Right kidney (tissue), 1 donor: ENCODE results near the gene SSR4.

Experiments
- DNase-seq: peaks from one replicate; pipeline ENCODE4 v3.0.0-alpha.2; 2016

SSR4 gene

DNA sequence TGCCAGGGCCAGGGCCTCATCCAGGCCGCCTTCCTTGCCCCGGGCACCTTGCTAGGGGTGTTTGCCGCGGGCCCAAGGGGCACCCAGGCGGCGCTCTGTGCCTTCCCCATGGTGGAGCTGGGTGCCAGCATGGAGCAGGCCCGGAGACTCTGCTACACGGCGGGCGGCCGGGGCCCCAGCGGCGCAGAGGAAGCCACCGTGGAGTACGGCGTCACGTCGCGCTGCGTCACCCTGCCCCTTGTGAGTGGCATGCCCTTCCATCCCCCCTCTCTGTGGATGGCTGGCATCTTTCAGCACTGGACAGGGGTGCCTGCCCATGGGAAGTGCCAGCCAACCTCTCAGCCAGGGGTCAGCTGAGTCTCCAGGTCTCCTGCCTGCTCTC lies 26.8 kb upstream of the SSR4 start:
- no peak for DNase-seq

DNA sequence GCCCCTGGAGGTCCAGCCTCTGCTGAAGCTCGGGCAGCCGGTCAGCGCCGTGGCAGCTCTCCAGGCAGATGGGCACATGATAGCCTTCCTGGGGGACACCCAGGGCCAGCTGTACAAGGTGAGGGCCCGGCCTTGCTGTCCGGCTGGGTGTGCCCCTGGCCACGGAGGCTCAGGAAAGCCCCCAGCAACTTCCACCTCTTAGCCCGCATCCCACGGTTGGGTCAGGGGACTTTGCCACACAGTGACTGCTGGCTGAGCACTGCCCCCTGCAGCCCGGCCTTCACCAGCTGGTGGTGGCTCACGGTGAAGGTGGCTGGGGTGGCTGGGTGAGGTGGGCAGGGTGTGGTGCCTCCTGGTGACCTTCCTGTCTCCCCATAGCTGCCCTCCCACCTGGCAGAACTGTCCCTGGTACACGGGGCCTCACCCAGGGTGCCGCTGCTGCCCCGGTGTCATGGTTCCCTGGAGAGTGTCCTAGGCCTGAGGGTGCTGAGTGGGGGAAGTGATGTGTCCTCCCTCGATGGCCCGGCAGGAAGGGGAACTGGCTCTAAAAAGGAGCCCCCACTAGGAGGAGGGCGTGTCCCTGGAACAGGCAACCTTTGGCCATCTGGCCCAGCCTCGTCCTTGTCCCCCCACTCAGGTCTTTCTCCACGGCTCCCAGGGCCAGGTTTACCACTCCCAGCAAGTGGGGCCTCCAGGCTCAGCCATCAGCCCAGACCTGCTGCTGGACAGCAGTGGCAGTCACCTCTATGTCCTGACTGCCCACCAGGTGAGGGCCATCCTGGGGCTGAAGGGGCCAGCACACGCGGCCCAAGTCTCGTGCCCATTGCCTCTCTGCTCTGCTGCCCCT lies 25.9 kb upstream of the SSR4 start:
- DNase-seq, result no peak

DNA sequence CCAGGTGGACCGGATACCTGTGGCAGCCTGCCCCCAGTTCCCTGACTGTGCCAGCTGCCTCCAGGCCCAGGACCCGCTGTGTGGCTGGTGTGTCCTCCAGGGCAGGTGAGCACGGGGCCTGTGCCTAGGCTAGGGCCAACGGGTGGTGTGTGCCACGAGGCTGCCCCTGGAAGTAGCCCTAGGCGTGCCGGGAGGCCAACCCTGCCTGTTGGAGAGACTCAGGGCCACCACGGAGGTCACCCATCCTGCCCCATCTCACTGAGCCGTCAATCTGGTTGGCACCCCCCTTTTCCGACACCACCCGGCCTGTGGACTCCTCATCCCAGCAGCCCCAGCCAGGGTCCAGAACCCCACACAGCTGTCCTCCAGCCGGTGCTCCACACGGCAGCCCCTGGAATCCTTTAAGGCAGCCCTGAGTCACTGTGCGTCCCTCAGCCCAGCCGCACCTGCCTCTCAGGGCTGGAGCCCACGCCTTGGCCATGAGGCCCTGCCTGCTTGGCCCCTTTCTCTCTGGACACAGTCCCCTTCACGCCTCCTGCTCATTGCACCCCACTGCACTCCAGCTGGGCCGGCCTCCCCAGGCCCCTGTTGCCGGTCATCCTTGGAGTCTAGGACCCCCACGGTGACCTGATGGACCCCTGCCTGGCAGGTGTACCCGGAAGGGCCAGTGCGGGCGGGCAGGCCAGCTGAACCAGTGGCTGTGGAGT lies 25.2 kb upstream of the SSR4 start:
- no peak for DNase-seq

DNA sequence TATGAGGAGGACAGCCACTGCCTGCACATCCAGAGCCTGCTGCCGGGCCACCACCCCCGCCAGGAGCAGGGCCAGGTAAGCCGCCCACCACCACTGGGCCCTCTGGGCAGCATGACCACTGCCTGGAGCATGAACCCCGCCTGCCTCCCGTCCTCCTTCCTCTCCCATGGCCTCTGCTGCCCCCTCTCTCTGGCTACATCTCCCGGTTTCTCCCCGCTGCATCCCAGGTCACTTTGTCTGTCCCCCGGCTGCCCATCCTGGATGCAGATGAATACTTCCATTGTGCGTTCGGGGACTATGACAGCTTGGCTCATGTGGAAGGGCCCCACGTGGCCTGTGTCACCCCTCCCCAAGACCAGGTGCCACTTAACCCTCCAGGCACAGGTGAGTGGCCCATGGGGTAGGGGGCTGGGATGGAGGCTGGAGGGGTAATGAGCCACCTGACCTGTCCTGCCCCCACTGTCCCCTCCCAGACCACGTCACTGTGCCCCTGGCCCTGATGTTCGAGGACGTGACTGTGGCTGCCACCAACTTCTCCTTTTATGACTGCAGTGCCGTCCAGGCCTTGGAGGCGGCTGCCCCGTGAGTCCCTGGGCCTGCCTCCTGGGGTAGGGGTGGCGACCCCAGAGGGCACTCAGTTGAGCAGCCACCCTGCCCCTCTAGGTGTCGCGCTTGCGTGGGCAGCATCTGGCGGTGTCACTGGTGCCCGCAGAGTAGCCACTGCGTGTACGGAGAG lies 24.4 kb upstream of the SSR4 start:
- no peak for DNase-seq

DNA sequence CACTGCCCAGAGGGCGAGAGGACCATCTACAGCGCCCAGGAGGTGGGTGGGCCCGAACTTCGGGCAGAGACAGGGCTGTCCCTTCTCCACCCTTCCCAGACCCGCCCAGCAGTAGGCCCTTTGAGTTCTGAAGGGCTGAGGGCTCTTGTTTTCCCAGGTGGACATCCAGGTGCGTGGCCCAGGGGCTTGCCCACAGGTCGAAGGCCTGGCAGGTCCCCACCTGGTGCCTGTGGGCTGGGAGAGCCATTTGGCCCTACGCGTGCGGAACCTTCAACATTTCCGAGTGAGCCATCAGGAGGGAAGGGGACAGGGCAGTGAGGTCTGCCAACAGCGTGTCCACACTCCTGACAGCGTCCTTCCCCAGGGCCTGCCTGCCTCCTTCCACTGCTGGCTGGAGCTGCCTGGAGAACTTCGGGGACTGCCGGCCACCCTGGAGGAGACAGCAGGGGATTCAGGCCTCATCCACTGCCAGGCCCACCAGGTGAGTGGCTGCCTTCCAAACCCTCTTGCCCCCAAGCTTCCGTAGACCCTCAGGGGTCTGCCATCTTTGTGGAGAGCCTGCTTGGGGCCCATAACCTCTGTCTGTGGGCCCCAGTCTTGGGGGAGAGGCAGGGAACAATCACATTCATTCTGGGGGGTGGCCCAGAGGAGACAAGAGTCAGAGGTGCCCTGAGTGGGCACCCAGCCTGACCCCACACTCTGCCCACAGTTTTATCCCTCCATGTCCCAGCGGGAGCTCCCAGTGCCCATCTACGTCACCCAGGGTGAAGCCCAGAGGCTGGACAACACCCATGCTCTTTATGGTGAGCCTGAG lies 23.7 kb upstream of the SSR4 start:
- no peak for DNase-seq

DNA sequence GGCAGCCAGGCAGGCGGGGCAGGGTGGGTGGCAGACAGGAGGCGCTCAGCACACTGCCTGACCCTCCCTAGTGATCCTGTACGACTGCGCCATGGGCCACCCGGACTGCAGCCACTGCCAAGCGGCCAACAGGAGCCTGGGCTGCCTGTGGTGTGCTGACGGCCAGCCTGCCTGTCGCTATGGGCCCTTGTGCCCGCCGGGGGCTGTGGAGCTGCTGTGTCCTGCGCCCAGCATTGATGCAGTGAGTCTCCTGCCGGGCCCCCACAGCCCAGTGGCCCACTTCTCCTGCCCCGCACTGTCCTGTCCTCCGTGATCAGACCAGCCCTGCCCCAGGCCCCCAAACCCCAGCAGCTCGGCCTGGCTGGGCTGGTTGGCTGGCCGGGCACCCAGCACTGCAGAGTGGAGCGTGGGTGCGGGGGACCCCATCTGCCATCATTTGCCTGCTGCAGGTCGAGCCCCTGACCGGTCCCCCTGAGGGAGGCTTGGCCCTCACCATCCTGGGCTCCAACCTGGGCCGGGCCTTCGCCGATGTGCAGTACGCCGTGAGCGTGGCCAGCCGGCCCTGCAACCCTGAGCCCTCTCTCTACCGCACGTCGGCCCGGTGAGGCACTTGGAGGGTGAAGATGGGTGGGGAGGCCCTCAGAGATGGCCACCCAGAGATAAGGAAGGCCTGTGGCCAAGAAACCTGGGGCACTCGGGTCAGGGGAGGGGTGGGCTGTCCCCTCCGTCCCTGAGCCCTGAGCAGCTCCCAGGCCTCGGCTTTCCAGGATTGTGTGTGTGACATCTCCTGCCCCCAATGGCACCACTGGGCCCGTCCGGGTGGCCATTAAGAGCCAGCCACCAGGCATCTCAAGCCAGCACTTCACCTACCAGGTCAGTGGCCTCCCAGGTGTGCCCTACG lies 22.8 kb upstream of the SSR4 start:
- no peak for DNase-seq

DNA sequence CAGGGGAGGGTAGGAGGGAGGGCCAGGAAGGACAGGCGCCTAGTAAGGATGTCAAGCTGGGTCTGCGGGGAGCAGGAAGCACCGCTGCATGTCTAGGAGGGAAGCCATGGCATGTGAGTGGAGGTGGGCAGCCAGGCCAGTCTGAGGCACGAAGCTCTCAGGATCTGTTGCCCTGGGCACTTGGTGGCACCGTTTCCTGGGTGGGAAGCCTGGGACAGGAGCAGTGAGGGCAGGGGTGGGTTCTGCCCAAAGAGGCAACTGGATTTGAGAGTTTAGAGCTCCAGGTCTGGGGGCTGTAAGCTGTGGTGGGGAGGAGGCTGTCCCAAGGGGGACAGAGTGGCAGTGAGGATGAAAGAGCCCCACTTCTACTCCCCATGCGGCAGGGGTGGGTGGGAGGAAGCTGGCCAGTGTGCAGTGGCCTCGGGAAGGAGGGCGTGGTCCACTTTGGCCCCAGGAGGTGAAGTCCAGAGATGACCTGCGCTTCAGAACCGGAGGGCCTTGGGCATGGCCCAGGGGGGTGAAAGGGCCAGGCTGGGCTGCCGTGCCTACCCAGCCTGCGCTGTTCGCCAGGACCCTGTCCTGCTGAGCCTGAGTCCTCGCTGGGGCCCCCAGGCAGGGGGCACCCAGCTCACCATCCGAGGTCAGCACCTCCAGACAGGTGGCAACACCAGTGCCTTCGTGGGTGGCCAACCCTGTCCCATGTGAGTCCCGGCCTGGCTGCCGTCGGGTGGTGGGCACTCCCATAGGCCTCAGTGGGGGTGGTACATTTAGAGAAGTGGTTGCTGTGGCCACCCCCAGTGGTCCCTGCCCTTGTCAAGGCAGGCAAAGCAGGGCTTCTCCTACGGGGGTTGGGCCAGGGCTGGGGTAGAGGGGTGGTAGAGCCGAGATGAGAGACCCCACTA lies 21.9 kb upstream of the SSR4 start:
- DNase-seq, result no peak

DNA sequence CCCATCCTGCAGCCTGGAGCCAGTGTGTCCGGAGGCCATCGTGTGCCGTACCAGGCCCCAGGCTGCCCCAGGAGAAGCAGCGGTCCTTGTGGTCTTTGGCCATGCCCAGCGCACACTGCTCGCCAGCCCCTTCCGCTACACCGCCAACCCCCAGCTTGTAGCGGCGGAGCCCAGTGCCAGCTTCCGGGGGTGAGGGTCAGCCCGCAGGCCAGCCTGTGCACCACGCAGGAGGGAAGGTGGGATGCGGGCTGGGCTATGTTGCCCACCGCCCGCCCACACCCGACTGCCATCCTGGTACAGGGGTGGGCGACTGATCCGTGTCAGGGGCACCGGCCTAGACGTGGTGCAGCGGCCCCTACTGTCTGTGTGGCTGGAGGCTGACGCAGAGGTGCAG lies 21.3 kb upstream of the SSR4 start:
- no peak for DNase-seq

DNA sequence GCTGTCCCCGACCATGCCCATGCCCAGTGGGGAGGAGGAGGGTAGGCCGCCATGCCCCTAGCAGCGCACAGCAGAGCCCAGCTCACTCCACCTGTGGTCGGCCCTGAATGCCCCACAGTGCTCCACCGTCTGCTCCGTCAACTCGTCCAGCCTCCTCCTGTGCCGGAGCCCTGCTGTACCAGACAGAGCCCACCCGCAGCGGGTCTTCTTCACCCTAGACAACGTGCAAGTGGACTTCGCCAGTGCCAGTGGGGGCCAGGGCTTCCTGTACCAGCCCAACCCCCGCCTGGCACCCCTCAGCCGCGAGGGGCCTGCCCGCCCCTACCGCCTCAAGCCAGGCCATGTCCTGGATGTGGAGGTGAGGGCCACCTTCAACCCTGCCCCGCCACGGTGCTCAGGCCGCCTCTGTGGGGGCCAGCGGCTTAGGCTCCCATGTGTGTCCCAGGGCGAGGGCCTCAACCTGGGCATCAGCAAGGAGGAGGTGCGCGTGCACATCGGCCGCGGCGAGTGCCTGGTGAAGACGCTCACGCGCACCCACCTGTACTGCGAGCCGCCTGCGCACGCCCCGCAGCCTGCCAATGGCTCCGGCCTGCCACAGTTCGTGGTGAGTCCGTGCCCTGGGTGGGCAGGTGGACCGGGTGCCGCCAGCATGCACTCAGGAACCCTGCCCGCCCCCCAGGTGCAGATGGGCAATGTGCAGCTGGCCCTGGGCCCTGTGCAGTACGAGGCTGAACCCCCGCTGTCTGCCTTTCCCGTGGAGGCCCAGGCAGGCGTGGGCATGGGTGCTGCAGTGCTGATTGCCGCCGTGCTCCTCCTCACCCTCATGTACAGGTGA lies 20.5 kb upstream of the SSR4 start:
- no peak for DNase-seq

DNA sequence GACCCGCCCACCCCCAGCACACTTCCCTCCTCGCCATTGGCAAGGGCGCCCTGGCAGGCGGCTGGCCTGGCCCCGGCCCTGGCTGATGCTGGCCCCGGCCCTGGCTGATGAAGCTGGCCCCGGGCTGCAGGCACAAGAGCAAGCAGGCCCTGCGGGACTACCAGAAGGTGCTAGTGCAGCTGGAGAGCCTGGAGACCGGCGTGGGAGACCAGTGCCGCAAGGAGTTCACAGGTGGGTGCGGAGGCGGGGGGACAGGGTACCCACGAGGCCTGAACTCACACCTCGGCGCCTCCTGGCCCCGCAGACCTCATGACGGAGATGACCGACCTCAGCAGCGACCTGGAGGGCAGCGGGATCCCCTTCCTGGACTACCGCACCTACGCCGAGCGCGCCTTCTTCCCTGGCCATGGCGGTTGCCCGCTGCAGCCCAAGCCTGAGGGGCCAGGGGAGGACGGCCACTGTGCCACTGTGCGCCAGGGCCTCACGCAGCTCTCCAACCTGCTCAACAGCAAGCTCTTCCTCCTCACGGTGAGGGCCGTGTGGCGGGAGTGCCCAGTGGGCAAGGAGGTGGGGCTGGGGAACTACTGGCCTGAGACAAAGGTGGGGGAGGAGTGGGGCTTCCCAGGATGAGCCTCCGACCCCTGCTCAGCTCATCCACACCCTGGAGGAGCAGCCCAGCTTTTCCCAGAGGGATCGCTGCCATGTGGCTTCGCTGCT lies 19.7 kb upstream of the SSR4 start:
- DNase-seq, result no peak

DNA sequence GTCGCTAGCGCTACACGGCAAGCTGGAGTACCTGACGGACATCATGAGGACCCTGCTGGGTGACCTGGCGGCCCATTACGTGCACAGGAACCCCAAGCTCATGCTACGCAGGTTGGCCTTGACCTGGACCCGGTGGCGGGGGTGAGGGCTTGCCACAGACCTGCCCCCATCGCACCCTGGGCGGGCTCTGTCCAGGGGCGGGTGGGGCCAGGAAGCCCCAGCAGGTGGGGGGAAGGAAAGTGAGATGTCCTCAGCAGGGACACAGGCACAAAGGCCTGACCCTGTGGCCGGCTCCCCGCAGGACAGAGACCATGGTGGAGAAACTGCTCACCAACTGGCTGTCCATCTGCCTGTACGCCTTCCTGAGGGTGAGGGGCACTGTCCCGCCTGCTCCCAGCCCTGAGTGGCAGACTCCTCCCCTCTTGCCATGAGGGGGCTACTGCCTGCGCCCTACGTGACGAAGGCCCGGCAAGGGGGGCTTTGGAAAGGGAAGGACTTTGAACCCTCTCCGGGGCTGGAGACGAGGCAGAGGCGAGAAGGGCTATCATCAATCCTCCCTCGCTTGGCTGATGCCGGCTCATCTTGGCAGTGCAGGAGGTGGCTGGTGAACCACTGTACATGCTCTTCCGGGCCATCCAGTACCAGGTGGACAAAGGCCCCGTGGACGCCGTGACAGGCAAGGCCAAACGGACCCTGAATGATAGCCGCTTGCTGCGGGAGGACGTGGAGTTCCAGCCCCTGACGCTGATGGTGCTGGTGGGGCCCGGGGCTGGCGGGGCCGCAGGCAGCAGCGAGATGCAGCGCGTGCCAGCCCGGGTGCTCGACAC lies 19.0 kb upstream of the SSR4 start:
- no peak for DNase-seq

DNA sequence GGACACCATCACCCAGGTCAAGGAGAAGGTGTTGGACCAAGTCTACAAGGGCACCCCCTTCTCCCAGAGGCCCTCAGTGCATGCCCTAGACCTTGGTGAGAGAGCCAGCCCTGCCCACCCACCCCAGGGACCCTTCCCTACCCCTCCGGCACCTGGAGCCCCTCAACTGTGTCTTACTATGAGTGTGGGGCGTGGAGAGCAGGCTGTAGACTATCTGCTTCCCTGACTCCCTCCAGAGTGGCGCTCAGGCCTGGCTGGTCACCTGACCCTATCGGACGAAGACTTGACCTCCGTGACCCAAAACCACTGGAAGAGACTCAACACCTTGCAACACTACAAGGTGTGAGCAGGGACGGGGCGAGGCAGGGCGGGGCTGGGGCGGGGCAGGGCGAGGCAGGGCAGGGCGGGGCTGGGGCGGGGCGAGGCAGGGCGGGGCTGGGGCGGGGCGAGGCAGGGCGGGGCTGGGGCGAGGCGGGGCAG lies 18.3 kb upstream of the SSR4 start:
- no peak for DNase-seq

DNA sequence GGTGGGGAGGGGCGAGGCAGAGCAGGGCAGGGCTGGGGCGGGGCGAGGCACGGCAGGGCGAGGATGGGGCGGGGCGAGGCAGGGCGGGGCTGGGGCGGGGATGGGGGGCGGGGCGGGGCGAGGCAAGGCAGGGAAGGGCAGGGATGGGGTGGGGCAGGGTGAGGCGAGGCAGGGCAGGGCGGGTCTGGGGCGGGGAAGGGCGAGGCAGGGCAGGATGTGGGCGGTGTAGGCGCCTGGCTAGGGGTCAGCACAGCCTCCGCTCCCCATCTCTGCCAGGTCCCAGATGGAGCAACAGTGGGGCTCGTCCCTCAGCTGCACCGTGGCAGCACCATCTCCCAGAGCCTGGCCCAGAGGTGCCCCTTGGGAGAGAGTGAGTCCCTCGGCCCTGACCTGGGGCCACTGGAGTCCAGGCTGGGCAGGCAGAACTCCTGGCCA lies 17.8 kb upstream of the SSR4 start:
- no peak for DNase-seq

DNA sequence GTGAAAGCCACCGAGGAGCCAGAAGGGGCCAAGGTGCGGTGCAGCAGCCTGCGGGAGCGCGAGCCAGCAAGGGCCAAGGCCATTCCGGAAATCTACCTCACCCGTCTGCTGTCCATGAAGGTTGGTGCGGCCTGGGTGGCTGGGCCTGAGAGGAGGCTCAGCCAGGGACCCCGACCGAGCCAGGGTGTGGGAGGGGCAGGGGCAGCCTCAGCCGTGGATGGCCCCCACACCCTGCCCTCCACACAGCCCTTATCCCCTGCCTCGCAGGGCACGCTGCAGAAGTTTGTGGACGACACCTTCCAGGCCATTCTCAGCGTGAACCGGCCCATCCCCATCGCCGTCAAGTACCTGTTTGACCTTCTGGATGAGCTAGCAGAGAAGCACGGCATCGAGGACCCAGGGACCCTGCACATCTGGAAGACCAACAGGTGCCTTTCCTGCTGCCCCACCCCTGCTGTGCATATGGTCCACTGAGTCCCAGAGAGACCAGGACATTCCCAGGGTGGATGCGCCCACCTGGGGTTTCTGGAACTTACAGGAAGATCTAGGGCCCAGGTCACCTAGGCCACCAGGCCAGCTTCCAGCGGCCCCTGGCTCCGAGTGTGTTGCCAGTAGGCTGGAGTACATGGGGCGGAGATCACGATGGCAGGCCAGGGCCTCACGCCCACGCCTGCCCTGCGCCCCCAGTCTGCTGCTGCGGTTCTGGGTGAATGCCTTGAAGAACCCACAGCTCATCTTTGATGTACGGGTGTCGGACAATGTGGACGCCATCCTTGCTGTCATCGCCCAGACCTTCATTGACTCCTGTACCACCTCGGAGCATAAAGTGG lies 17.0 kb upstream of the SSR4 start:
- DNase-seq, result no peak

DNA sequence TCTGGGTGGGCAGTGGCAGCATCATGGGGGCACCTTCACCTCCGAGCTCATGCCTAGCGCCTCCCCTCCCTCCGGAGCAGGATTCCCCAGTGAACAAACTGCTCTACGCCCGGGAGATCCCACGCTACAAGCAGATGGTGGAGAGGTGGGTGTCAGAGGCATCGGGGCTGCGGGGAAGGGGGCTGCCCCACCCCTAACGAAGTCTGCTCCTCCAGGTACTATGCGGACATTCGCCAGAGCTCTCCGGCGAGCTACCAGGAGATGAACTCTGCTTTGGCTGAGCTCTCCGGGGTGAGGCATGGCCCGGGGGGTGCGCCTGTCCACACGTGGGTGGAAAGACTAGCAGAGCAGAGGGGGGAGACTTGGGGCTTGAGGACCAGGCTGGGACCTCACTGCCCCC lies 16.3 kb upstream of the SSR4 start:
- no peak for DNase-seq

DNA sequence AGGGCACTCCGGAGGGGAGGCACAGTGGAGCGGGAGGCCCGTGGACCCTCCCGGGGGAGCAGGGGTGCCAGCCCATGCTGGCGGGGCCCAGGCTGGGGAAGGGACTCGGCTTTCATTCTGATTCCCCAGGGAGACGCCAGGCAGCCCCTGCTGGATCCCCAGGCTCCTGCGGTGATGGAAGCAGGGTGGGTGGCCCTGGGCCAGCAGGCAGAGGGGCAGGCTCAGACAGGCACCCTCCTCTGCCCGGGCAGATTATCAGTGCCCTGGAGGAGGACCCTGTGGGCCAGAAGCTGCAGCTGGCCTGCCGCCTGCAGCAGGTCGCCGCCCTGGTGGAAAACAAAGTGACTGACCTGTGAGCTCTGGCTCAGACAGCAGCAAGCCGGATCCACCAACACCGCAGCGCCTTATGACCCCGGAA lies 15.8 kb upstream of the SSR4 start:
- DNase-seq, result no peak
